ENCODE data around the gene HOXD3.

DNA sequence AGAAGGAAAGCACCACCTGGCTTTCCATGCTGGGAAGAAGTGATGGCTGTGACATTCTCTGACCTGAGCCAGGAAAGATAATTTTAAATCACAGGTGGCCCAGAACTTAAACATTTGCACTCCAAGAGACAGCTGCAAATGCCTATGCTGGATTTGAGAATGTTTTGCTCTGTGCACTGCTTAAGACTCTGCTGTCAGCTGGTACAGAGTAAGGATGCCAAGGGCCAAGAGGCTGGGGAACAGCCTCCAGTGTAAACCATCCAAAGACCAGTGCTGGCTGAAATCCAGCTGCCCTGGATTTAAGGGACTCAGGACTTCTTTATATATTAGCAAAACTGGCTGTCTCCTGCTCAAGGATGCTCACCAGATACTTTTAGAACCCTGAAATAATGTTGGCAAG is 23.7 kb upstream of the HOXD3 start:
- TF ChIP-seq, protein P1, sequence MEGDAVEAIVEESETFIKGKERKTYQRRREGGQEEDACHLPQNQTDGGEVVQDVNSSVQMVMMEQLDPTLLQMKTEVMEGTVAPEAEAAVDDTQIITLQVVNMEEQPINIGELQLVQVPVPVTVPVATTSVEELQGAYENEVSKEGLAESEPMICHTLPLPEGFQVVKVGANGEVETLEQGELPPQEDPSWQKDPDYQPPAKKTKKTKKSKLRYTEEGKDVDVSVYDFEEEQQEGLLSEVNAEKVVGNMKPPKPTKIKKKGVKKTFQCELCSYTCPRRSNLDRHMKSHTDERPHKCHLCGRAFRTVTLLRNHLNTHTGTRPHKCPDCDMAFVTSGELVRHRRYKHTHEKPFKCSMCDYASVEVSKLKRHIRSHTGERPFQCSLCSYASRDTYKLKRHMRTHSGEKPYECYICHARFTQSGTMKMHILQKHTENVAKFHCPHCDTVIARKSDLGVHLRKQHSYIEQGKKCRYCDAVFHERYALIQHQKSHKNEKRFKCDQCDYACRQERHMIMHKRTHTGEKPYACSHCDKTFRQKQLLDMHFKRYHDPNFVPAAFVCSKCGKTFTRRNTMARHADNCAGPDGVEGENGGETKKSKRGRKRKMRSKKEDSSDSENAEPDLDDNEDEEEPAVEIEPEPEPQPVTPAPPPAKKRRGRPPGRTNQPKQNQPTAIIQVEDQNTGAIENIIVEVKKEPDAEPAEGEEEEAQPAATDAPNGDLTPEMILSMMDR (conservative IDR thresholded peaks at IDR 0.05; ENCODE audit: low read length), result no peak
- no peak for TF ChIP-seq EZH2phosphoT487 (IDR thresholded peaks at IDR 0.05; ENCODE audit: borderline replicate concordance)
